ENCODE measurements around the gene HSPA1A. TPM values are rescaled to one million over a fixed set of nuclear protein-coding genes. Genes with fewer than 3 reads are reported as not detected.

The HSPA1A gene
- total RNA-seq, 1 donor from 2014 or later = 345 TPM

DNA sequence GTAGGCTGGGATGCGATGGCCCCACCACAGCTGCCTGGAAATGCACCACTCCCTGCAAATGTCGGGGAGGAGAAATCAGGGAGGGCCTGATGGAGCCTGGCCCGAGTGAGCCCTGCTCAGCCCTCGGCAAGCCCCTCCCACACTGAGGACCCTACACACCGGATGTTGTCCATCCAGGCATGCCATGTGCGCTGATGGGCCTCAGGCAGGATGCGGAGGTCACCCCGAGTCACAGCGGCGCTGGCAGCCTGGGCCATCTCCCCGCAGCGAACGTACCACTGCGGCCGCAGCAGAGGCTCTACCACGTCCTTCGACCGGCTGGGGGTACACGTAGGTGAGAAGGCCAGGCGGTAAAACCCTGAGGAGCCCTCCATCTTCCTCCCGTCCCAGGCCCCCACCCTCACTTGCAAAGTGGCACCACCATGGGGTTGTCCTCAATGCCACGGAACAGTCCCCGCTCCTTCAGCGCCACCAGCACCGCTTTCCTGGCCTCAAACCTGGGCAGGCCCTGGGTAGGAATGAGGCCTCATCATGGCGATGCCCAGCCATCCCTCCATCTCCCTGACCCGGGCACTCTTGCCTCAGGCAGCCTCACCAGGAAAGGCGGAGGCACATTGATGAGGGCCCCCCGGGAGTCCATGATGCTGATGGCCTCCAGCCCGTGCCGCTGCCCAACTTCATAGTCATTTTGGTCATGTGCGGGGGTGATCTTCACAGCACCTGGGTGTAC is 33.1 kb upstream of the HSPA1A start:
- intact Hi-C loops (cut with DNase I) = no loop called here
- TF ChIP-seq POLR2AphosphoS5 (IDR thresholded peaks at IDR 0.05; ENCODE audit: insufficient read depth in 1 of 2, low read depth in 1 of 2) = no peak
- TF ChIP-seq, protein P1, sequence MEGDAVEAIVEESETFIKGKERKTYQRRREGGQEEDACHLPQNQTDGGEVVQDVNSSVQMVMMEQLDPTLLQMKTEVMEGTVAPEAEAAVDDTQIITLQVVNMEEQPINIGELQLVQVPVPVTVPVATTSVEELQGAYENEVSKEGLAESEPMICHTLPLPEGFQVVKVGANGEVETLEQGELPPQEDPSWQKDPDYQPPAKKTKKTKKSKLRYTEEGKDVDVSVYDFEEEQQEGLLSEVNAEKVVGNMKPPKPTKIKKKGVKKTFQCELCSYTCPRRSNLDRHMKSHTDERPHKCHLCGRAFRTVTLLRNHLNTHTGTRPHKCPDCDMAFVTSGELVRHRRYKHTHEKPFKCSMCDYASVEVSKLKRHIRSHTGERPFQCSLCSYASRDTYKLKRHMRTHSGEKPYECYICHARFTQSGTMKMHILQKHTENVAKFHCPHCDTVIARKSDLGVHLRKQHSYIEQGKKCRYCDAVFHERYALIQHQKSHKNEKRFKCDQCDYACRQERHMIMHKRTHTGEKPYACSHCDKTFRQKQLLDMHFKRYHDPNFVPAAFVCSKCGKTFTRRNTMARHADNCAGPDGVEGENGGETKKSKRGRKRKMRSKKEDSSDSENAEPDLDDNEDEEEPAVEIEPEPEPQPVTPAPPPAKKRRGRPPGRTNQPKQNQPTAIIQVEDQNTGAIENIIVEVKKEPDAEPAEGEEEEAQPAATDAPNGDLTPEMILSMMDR (IDR thresholded peaks at IDR 0.05) = no peak
- TF ChIP-seq POLR2A (IDR thresholded peaks at IDR 0.05) = no peak
- H3K36me3 ChIP-seq = peaks cover 0 to 60% of the 10 kb centered on the region in 2 donors

DNA sequence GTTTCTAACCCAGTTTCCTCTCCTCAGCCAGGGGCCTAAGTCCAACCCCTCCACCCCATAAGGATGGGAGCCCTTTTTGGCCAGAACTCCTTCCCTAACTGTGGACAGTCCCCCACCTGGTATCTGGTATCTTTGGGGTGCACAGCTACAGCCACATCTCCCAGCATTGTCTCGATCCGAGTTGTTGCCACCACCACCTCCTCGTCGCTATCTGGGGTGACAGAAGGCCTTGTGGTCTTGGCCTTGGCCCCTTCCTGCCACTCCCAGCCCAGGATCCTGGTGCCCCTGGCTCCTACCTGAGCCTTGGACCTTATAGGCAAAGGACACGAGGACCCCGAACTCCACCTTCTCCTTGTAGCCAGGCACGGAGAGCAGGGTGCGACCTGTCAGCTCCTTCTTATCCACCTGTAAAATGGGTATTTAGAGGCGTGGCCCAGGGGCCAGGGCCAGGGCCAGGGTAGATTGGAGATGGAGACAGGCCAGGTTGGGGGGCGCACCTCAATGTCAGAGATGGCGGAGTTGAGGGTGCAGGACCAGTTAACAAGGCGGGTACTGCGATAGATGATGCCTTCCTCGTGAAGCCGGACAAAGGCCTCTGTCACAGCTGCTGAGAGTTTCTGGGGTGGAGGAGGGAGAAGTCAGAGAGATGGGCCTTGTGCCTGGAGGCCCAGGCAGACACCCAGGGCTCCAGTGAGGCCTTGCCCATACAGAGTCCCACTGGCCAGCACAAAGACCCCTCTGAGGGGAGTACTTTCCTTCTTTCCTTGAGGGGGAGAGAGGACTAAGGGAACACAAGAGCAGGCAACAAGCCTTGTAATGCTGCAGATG is 31.0 kb upstream of the HSPA1A start:
- no peak for TF ChIP-seq POLR2A (IDR thresholded peaks at IDR 0.05)
- TF ChIP-seq, protein P1 (IDR thresholded peaks at IDR 0.05) = no peak
- Histone ChIP-seq H3K36me3 (peaks cover 0 to 54% of the 10 kb centered on the region in 2 donors), H3K4me3 (no peak overlapping the region), H3K9me3 (no peaks in the 10 kb centered on the region), H3K4me1 (no peaks in the 10 kb centered on the region), H3K27me3 (no peaks in the 10 kb centered on the region), H3K27ac (no peak overlapping the region)
- no peak for DNase-seq (ENCODE audit: extremely low spot score in 2 of 2)
- intact Hi-C loops (cut with DNase I) = no loop called here

More for the DNA sequence above, 33.1 kb upstream of the HSPA1A start:
- Histone ChIP-seq H3K27ac (no peak overlapping the region), H3K9me3 (no peaks in the 10 kb centered on the region), H3K27me3 (no peaks in the 10 kb centered on the region), H3K4me1 (peaks cover 2% of the 10 kb centered on the region), H3K4me3 (no peak overlapping the region)
- no peak for DNase-seq (ENCODE audit: extremely low spot score in 2 of 2)

DNA sequence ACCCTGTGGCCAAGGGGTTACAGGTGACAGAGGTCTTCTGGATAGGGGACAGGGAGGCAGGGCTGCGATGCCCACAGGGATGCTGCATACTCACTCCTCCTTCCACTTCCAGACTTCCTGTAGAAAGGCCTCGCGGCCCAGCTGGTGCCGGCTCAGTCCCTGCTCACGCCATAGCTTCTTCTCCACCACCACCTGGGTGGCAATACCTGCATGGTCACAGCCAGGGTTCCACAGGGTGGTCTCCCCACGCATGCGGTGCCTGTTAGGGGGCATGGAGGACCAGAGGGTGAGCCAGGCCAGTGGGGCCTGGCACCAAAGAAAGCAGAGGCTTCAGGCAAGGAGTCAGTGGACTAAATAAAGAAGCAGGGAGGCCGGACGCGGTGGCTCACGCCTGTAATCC is 29.9 kb upstream of the HSPA1A start:
- no peak for DNase-seq (ENCODE audit: extremely low spot score in 2 of 2)
- intact Hi-C loops (cut with DNase I) = no loop called here
- H3K4me1 ChIP-seq = no peaks in the 10 kb centered on the region
- H3K27me3 ChIP-seq = no peaks in the 10 kb centered on the region
- H3K9me3 ChIP-seq = no peaks in the 10 kb centered on the region
- H3K27ac ChIP-seq = no peak overlapping the region
- H3K36me3 ChIP-seq = peaks cover 0 to 42% of the 10 kb centered on the region in 2 donors
- TF ChIP-seq, protein P1 (IDR thresholded peaks at IDR 0.05) = no peak
- TF ChIP-seq POLR2AphosphoS5 (IDR thresholded peaks at IDR 0.05; ENCODE audit: insufficient read depth in 1 of 2, low read depth in 1 of 2) = no peak
- TF ChIP-seq POLR2A (IDR thresholded peaks at IDR 0.05) = no peak
- H3K4me3 ChIP-seq = no peak overlapping the region

DNA sequence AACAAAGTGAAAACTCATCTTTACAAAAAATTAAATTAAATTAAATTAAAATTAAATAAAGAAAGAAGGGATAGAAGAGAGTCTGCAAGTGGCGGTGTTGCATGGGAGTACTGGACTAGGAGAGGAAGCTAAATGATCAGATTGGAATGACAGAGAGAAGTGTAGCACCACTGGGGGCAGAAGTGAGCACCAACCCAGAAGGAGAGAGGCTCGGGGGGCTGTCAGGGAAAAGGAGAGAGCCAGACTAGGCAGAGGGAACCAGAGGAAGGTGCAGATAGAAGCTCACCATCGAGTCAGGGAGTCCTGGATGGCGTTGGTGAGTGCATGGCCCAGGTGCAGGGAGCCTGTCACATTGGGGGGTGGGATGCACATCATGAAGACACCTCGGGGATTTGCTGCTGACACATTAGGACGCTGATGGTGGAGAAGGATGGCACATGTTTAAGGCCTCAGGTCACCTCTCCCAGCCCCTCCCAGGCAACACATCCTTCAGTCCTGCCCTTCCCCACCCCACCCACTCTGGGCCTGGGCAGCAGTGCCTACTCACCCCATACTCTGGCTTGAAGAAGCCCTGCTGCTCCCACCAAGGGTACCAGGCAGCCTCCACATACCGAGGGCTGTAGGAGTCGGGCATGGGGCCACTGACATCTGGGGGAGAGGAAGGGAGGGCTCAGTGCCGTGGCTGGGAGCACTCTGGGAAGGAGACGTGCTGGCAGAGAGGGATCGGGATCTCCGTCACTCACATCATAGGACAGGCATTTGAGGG is 23.8 kb upstream of the HSPA1A start:
- H3K4me3 ChIP-seq = no peak overlapping the region
- DNase-seq (ENCODE audit: extremely low spot score in 2 of 2) = no peak
- no peak overlapping the region for H3K27ac ChIP-seq
- H3K36me3 ChIP-seq = peaks cover 0 to 13% of the 10 kb centered on the region in 2 donors
- no peaks in the 10 kb centered on the region for H3K9me3 ChIP-seq
- no peaks in the 10 kb centered on the region for H3K27me3 ChIP-seq
- peaks cover 24% of the 10 kb centered on the region for H3K4me1 ChIP-seq
- TF ChIP-seq POLR2AphosphoS5 (IDR thresholded peaks at IDR 0.05; ENCODE audit: insufficient read depth in 1 of 2, low read depth in 1 of 2) = no peak
- TF ChIP-seq, protein P1 (IDR thresholded peaks at IDR 0.05) = peak in 2 of 3 experiments; percentile 25 to 34
- intact Hi-C loops (cut with DNase I) = loop anchor here (10.0 kb wide), 1 partner anchor 57 kb away; the partner anchor contains the start of gene CLIC1
